ENCODE results near the gene NDUFAF8. TPM values are rescaled to one million over a fixed set of nuclear protein-coding genes. Genes with fewer than 3 reads are reported as not detected.
A peak's percentile ranks its signal among the peaks of the same experiment; 100 is the strongest.

The NDUFAF8 gene
- total RNA-seq, 1 donor from 2014 or later, result 45.9 TPM

GRCh38 chr17:81237591-81238489 lies 1.3 kb upstream of the NDUFAF8 start:
- peak overlapping the region; percentile 89 for H3K4me3 ChIP-seq (ENCODE audit: low read depth, low read length)
- H3K36me3 ChIP-seq (ENCODE audit: control insufficient read depth, insufficient read depth, low read length), result no peaks in the 10 kb centered on the region
- no peak for TF ChIP-seq CTCF (IDR thresholded peaks at IDR 0.05; ENCODE audit: insufficient read depth, low read length, poor library complexity, severe bottlenecking)
- no peak for DNase-seq (ENCODE audit: low read depth)
- no peaks in the 10 kb centered on the region for H3K27me3 ChIP-seq (ENCODE audit: control insufficient read depth, insufficient read depth, low read length)

GRCh38 chr17:81238490-81238814 lies 666 bp upstream of the NDUFAF8 start:
- Histone ChIP-seq H3K27me3 (ENCODE audit: control insufficient read depth, insufficient read depth, low read length) (no peaks in the 10 kb centered on the region), H3K36me3 (ENCODE audit: control insufficient read depth, insufficient read depth, low read length) (no peaks in the 10 kb centered on the region), H3K4me3 (ENCODE audit: low read depth, low read length) (peak overlapping the region; percentile 89)
- DNase-seq (ENCODE audit: low read depth), result no peak
- no peak for TF ChIP-seq CTCF (IDR thresholded peaks at IDR 0.05; ENCODE audit: insufficient read depth, low read length, poor library complexity, severe bottlenecking)

- no peak for DNase-seq (ENCODE audit: low read depth)
- Histone ChIP-seq H3K4me3 (ENCODE audit: low read depth, low read length) (peak overlapping the region; percentile 70), H3K27me3 (ENCODE audit: control insufficient read depth, insufficient read depth, low read length) (no peaks in the 10 kb centered on the region), H3K36me3 (ENCODE audit: control insufficient read depth, insufficient read depth, low read length) (no peaks in the 10 kb centered on the region)
- TF ChIP-seq CTCF (IDR thresholded peaks at IDR 0.05; ENCODE audit: insufficient read depth, low read length, poor library complexity, severe bottlenecking), result no peak
Measured at GRCh38 chr17:81239714-81240555, 817 bp downstream of the NDUFAF8 start.

- Histone ChIP-seq H3K36me3 (ENCODE audit: control insufficient read depth, insufficient read depth, low read length) (peaks cover 2% of the 10 kb centered on the region), H3K4me3 (ENCODE audit: low read depth, low read length) (no peak overlapping the region)
- no peak for TF ChIP-seq CTCF (IDR thresholded peaks at IDR 0.05; ENCODE audit: insufficient read depth, low read length, poor library complexity, severe bottlenecking)
Measured at GRCh38 chr17:81240761-81241160, 1.6 kb downstream of the NDUFAF8 start.

GRCh38 chr17:81241203-81241602 lies 2.1 kb downstream of the NDUFAF8 start:
- peaks cover 2% of the 10 kb centered on the region for H3K36me3 ChIP-seq (ENCODE audit: control insufficient read depth, insufficient read depth, low read length)
- no peak for DNase-seq (ENCODE audit: low read depth)
- TF ChIP-seq CTCF (IDR thresholded peaks at IDR 0.05; ENCODE audit: insufficient read depth, low read length, poor library complexity, severe bottlenecking), result no peak
- no peak overlapping the region for H3K4me3 ChIP-seq (ENCODE audit: low read depth, low read length)
- no peaks in the 10 kb centered on the region for H3K27me3 ChIP-seq (ENCODE audit: control insufficient read depth, insufficient read depth, low read length)

More at GRCh38 chr17:81240761-81241160, 1.6 kb downstream of the NDUFAF8 start:
- no peaks in the 10 kb centered on the region for H3K27me3 ChIP-seq (ENCODE audit: control insufficient read depth, insufficient read depth, low read length)
- no peak for DNase-seq (ENCODE audit: low read depth)

All from kidney epithelial cell (primary cell).